Neural progenitor cell (in vitro differentiated cells): ENCODE results near the gene PLA2G4F.

Experiments
- CTCF ChIP-seq: fragments of 200-600 bp; sonication (generic); IDR thresholded peaks from 2 replicates; pipeline ENCODE4 v1.5.1; 2017; ENCODE audit warnings: antibody characterized with exemption, mild to moderate bottlenecking
- EZH2 ChIP-seq: fragments of 200-600 bp; sonication (generic); IDR thresholded peaks from 2 replicates; pipeline ENCODE4 v1.6.1; 2017; ENCODE audit warnings: antibody characterized with exemption, mild to moderate bottlenecking, moderate library complexity

GRCh38 chr15:42092398-42093318 is 63.8 kb downstream of the PLA2G4F start:
- no peak for TF ChIP-seq CTCF
- TF ChIP-seq EZH2: no peak
